HG03571 (cell line): ENCODE results near the gene GNA12.
"Not testable (repeated sequence)": the region's sequence is repeated elsewhere in the genome, so short reads cannot be mapped to it uniquely, and the experiment has no call there.

ENCODE experiments used
- ATAC-seq: cut with Tn5 transposase; IDR thresholded peaks from one replicate; pipeline ENCODE4 v1.9.1; 2021; ENCODE audit not compliant: unreplicated experiment

The GNA12 gene

DNA sequence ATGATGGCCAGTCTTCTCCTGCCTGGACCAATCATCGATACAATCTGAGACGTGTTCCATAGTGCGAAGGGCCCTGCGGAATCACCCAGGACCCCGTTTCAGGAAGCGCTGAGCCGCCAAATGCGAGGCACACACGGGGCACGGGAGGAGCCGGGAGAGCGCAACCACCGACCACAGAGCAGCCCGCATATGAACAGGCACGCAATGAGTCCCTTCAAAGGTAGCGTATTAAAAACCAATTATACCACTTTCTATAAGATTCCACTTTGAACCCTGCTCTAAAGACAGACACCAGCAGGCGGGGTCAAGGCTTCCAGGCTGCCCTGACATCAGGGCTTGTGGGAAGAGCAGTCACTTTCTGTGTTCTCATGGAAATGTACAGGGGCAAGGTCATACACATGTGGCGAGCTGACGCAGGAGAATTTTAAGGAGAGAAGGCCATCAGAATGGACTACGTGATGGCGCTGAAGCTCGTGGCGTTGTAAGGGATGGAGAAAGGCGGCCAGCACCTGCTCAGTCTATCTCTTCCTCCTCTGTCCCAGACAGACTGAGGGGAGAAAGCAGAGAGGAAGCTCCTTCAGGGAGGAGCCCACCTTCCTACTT is 109.9 kb downstream of the GNA12 start:
- no peak for ATAC-seq

DNA sequence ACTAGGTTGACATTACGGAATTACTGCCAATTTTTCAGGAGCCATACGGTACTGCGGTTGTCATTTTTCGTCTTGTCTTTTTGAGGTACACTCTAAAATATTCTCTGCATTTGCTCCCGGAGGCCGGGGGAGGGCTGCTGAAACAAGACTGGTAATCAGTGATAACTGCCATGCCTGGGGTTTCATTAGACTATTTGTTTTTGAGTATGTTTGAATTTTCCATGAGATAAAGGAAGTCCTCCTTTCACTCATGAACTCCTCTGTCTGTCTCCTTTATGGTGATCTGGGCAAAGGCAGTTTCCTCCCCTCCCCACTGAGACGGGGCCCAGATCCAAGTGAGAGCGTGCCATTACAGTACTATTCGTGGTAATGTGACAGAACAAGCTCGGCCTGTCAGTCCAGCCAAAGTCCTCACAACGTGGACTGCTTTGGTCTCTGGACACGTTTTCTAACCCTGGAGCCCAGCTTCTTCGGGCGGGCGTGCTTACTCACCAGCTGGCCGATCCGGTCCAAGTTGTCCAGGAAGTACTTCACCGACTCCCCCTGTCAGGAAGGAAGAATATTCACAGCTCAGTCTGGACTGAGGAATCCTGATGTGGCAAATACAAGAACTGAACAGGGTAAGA is 111.0 kb downstream of the GNA12 start:
- ATAC-seq = no peak

DNA sequence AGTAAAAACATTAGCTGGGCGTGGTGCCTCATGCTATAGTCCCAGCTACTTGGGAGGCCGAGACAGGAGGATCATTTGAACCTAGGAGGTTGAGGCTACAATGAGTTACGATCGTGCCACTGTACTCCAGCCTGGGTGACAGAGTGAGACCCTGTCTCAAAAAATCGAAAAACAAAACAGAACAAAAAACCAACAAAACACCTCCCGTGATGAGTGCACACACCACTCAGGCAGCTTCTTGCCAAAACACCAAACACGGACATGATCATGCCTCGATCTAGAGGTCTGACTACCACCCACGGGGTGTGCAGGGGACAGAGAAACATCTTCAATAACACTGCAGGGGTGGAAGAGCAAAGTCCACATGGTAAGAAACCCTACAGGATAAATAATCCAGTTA is 111.7 kb downstream of the GNA12 start:
- no peak for ATAC-seq

DNA sequence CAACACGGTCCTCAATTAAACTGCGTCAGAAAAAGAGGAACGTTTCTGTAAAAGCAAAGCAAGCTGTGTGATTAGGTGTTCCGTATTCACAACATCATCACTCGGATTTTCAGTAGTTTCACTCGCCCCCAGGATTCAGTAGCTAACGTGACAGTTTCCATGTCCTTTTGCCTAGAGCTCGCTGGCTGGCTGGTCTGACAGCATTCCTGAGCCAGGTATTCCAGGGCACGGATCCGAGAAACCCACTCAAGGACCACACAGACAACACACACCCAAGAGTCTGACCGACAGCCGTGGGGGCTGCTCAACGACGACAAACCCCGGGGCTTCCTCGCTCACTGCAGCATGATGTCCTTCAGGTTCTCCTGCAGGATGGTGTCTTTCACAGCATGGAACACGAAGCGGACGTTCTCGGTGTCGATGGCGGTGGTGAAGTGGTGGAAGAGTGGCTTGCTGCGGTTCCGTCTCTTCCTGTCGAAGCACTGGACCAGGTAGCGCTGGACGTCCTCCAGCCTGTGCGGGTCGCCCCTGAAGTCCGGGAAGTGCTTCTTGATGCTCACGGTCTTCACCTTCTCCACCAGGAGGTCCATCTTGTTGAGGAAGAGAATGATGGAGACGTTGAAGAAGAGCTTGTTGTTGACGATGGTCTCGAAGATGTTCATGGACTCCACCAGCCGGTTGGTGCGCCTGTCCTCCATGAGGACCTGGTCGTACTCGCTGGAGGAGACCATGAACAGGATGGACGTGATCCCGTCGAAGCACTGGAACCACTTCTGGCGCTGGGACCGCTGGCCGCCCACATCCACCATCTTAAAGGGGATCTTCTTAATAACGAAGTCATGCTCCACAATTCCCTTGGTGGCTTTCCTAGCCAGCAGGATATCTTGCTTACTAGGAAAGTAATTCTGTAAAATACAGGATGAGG is 113.0 kb downstream of the GNA12 start:
- no peak for ATAC-seq

DNA sequence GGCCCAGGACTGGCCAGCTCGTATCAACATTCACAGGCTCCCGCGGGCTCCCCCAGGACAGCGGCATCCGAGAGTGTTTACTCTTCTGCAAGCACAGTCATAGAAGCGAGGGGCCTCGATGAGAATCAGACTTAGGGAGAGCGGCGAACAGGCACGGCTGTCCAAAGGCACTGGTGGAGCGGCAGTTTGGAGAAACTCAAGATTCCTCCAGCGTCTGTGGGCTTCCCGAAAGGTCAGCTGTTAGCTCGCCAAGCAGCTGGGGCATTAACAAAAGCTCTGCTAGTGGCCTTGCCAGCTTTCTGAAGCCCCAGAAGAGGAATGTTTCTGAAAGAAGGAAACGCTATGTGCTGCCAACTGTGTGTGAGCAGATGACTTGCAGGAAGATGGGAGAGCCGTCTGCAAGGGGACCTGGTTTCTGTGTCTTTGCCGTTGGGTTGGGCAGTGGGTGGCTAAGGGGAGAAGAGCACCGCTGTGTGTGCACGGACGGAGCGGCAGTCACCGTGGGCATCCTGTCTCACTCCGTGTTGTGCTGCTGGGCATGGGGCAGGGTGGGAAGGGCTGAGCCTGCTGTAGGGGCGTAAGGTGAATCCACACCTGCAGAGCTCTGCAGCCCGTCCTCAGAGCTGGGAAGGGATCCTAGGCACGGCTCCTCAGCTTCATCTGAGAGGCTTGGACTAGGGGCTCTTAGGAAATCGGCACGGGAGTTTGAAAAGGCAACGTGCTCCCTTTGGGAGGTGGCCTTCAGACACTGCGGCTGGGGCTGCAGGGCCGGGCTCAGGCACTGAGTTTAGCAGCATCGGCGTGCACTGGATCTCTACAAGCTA is 114.0 kb downstream of the GNA12 start:
- ATAC-seq = no peak

DNA sequence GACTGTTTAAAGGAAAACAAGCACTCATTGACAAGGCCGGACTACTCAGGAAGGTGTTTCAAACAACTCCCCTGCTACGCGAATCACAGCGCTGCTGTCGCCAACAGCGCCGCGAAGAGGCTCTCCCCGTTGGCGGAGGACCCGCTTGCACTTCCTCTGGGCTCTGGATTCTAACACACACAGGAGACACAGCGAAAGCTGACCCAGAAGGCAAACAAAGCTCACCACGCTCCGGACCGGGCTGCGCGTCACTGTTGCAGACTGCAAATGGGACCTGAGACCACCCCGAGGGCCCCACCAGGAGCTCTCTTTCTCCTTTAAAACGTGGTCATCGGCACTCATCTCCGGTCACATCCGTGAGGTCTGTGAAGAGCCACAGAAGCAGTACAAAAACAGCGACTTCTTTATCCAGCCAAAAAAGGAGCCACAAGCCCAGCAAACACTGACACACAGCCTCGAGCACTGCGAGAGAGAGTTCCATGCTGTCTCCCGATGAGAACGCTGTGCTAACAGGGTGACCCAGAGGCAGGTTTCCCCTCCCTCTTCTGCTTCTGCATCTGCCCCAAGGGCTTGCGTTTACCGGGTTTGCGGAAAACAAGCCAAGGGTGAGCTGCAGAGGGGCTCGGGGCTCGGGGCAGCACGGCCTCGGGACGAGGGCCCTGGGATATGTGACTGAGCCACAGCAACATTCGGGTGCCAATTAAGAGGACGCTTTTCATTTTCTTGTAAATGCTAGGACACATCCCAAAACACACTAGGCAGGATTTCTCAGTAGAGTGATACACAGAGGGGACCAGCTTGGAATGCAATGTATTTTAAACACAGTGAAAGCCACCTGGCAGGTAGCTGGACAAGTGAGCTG is 114.8 kb downstream of the GNA12 start:
- no peak for ATAC-seq

DNA sequence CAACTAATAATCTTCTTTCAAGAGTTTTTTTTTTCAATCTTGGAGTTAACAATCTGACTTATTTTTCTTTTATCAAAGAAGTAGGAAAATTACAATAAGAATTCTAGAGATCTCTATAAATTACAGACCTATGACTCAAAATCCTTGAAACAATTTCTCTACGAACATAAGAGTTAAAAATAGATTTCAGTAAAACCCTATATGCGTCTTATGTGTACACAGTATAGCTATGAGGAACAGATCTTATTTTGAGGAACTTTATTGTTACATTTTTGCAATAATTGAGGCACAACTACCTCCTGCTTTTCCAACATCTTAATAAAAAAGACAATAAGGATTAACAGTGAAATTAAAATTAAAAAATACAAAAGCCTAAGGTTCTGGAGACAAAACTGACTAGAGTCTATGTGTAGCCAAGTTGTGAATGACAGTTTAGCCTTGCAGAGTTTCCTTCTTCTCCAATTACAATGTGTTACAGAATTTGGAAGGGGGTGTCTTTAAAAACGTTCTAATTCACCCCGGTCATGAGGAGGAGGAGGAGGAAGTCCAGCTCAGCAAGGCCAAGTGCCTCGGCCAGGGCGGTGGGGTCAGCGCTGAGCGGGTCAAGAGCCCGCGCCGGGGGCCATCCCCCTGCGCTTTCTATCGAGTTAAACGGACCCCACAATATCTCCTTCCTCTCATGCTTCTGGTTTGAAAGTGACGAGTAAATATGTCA is 115.6 kb downstream of the GNA12 start:
- ATAC-seq = no peak

DNA sequence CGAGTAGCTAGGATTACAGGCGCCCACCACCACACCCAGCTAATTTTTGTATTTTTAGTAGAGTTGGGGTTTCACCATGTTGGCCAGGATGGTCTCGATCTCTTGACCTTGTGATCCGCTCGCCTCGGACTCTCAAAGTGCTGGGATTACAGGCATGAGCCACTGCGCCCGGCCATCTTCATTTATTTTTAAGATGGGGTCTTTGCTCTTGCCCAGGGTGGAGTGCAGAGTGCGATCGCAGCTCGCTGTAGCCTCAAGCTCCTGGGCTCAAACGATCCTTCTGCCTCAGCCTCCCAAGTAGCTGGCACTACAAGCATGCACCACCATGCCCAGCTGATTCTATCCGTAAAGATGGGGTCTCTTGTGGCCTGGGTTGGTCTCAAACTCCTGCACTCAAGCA is 116.9 kb downstream of the GNA12 start:
- ATAC-seq = not testable (repeated sequence)

DNA sequence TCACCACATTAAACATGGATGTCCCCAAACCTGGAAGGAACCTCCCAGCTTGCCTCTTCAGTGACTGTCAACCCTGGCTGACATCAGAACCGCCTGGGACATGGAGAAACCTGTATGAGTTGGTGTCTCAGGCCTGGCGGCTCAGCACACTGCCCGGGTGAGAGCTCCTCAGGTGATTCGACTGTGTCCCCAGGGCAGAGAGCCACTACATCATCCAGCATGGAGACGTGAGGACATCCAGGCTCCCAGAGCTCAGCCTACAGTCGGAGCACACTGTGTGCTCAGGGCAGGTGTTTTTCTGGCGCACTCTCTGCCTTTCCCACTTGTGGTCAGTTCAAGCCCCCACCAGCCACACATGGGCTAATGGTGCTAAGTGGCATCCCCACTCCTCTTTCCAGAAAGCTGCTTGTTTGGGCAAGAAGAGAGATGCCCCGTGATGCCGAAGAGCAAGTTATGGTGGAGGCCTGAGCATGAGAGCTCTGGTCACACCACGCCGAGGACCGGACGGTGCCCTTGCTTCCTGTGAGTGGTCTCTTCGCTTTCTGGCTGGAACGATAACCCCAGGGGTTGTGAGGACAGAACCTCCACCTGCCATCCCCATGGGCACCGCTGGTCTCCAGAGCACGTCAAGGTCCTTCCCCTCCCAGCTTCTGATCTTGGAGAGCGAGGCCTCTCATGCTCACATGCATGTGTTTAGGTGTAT is 117.6 kb downstream of the GNA12 start:
- no peak for ATAC-seq

DNA sequence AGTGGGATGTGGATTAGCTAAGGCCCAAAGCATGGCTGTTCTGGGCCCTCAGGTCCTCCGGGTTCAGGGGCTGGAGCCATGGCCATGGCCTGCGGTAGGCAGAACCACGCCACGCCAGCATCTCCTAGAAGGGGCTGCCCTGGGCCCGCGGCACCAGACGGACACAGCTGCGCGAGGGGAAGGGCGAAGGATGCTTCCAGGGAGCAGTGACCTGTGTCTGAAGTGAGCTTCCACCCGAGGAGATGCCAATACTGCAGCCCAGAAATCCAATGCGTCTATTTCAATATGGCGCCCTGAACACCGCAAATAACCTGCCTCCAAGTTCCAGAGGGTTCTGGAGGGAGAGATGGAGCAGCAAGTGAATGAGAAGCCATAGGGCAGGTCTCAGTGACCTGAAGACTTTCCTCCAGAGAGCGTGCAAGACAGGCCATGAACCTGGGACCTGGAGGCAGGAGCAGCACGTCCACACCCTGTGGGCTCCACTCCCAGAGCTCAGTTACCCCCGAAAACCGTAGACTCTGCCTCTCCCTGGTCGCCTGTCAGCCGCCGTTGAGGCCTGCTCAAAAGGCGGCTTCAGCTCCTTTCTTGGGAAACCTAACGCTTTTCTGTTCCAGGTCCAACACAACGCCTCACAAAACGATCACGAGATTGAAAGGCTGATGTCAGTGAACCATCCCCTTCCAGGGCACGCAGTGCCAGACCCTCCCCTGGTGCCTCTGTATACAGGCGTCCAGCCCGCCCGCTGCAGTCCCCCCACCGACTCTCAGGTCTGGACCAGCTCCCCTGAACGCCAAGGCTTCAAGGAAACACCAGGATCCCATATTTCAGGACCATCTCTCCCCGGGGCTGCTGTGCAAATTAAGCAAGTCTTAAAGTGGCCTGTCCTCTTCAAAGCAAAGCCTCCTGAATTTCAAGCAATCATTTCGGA is 118.7 kb downstream of the GNA12 start:
- ATAC-seq = no peak

DNA sequence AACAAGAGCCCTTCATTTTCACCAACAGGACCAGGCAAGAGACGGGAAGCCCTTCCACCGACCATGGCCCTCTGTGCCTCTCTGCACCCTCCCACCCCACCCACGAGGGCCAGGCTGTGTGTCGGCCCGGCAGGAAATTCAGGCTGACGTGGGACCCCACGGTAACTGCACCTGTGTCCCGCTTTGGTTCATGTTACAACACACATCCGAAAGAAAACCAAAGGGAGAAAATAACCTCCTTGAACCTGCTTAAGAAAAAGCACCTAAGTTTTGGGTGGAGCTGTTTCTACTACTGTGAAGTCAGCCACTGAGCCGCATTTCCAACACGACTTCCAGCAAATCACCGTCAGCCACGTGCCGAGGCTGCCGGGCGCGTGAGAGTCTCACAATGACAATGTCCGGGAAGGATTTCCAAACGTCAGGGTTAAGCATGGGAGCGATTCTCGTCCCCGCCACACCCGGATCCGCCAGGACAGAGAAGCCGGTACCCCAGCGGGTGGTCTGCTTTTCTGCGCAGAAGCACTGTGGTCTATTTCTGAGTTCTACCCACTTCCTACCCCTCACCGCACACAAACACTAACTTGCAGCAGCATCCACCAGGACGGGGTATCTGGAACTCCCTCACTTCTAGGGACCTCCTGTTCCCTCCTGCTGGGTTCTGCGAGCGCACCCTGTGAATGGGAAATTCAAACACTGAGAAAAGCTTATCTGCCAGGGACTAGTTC is 119.5 kb downstream of the GNA12 start:
- ATAC-seq = no peak

DNA sequence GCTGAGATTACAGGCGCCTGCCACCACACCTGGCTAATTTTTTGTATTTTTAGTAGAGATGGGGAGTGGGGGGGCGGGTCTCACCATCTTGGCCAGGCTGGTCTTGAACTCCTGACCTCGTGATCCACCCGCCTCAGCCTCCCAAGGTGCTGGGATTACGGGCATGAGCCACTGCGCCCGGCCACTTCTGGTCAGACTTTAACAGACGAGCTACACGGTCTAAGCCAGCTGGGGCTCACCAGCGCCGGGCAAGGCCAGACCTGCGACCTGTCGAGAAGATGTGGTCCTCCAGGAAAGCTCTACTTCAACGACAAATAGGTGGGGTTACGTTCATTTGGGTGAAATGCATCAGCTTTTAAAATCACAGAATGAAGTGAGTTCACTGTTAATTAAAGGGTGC is 120.1 kb downstream of the GNA12 start:
- not testable (repeated sequence) for ATAC-seq

DNA sequence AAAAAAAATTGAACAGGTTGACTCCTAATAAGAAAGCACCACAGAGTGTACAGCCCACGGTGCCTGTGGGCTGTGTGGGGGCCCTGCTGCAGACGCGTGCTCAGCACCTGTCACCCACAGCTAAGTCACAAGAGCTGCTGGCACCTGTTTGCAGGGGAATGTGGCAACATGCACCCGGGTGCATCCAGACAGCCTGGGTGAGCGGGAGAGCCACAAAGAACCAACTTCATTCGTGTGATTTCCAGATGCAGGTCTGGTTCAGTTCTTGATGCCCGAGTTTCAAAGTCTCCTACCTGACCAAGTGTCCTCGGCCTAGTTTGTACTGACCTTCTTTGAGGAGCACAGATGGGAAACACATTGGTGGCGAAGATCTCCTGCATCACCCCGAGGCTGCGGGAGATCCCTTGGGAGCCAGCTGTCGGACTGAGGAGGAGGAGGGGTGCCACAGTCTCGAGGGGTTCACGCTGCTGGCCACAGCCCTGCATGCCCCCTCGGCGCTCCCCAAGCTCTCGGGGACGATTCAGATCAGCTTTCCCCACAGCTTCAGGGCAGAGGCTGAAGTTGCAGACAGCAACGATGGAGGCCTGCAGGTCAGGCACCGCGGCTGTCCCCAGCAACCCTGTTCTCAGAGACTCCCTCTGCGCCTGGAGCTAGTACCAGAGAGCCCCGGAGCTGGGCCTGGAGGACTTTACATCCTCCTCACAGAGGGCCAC is 120.8 kb downstream of the GNA12 start:
- no peak for ATAC-seq

DNA sequence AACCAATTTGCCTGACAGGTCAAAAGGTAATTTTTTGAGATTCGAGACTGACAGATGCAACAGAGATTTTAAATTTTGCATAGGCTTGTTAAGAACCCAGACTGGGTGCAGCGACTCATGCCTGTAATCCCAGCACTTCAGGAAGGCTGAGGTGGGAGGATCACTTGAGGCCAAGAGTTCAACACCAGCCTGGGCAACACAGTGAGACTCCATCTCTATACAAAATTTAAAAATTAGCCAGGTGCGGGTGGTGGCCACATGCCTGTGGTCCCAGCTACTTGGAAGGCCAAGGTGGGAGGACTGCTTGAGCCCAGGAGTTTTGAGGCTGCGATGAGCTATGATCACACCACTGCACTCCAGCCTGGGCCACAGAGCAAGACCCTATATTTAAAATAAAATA is 121.5 kb downstream of the GNA12 start:
- no peak for ATAC-seq

DNA sequence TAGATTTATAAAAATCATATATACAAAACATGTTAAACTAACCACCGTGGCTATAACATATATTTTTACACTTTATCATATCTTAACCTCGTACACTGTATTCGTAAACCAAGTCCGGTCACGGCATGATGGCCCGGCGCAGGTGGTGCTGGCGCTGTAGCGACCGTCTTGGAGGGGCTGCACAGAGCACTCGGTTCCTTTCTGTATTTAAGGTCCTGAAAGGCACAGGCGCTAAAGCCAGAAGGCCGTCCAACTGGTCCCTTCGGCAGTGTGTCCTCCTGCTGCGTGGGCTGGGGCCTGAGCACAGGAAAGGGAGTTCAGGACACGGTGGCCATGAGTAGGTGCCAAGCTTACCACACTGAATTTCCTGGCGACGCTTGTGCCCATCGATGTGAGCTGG is 122.3 kb downstream of the GNA12 start:
- ATAC-seq = no peak

DNA sequence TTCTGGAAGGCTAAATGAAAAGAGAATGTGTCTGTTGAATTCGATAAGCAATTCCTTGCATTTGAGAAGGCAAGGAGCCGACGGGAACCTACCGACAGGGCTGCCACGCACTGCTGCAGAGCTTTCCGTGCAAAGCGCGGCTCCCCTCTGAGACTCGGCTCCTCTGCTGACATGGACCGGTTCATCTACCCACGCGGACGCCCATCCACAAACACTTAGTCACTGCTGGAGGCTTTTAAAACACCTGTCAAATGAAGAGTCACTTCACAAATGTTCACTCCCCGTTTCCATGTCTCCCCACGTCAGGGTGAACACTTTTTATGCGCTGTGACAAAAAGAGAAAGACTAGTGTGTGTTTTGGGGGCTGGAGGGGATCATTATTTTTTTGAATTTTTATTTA is 124.1 kb downstream of the GNA12 start:
- no peak for ATAC-seq

DNA sequence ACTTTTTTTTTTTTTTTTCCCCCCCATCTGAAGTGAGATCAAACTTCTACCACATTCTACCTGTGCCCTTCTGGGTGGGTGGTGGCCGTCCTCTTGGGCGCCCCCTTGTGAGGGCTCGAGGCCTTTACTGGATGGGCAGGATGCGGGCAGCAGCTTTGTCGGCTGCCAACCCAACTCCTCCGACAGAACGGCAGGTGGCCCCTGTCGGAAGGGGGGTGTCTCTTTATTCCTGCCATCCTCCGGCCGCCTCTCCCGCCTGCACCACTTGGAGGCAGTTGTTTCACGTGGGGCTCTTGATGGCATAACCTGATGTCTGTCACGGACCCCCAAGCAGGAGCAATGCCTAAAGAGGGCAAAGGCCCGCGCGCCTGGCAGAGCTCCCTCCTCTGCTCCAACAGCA is 125.1 kb downstream of the GNA12 start:
- no peak for ATAC-seq
